Thymus (tissue), 11 donors: ENCODE measurements around the gene SLC41A1. TPM values are rescaled to one million over a fixed set of nuclear protein-coding genes. Genes with fewer than 3 reads are reported as not detected.
A peak's percentile ranks its signal among the peaks of the same experiment; 100 is the strongest.

Source experiments
- DNase-seq, 9 donors: peaks; one replicate each; pipeline ENCODE4 v3.0.0-alpha.2; 2013; ENCODE audit warnings: low spot score in 9 of 9, low read depth in 6 of 9, missing footprints in 1 of 9
- H3K27ac ChIP-seq, 2 donors: one replicate each; pipeline ENCODE4 v1.5.1; 2013; ENCODE audit warnings: control low read depth in 1 of 2, low read depth in 1 of 2, low read length in 1 of 2, mild to moderate bottlenecking in 1 of 2, moderate library complexity in 1 of 2
- H3K27me3 ChIP-seq, 2 donors: one replicate each; pipeline ENCODE4 v1.5.1; 2013; ENCODE audit warnings: low read length in 1 of 2; ENCODE audit not compliant: control insufficient read depth in 2 of 2, insufficient read depth in 1 of 2
- H3K36me3 ChIP-seq, 2 donors: one replicate each; pipeline ENCODE4 v1.5.1; 2013; ENCODE audit warnings: low read length in 1 of 2, mild to moderate bottlenecking in 1 of 2, moderate library complexity in 1 of 2; ENCODE audit not compliant: control insufficient read depth in 2 of 2, insufficient read depth in 2 of 2
- H3K4me1 ChIP-seq, 2 donors: one replicate each; pipeline ENCODE4 v1.5.1; 2013; ENCODE audit warnings: low read length in 2 of 2; ENCODE audit not compliant: control insufficient read depth in 2 of 2, insufficient read depth in 2 of 2
- H3K4me3 ChIP-seq, 2 donors: one replicate each; pipeline ENCODE4 v1.5.1; 2013; ENCODE audit warnings: low read length in 2 of 2, control low read depth in 1 of 2, mild to moderate bottlenecking in 1 of 2
- H3K9me3 ChIP-seq, 2 donors: one replicate each; pipeline ENCODE4 v1.5.1; 2013; ENCODE audit warnings: low read length in 1 of 2, mild to moderate bottlenecking in 1 of 2; ENCODE audit not compliant: control insufficient read depth in 2 of 2, insufficient read depth in 1 of 2
- WGBS: extraction: QIAGEN DNeasy Blood & Tissue Kit; methylation state at CpG from one replicate; pipeline ENCODE4 v1.1.7; 2013; 5-methylcytosine and 5-hydroxymethylcytosine counted together
- polyA plus RNA-seq: library from polyadenylated mRNA; stranded (reverse); fragments of 200-250 nt; gene quantifications from one replicate; pipeline ENCODE4 v1.2.3, GENCODE V29; 2013
- total RNA-seq: library from RNA; stranded (reverse); fragments of 120-200 nt; gene quantifications from one replicate; pipeline ENCODE4 v1.2.4, GENCODE V29; 2013
- donor health status: healthy.

The SLC41A1 gene
- total and polyA plus RNA-seq, 2 donors, result 3.7 to 7.8 TPM

DNA sequence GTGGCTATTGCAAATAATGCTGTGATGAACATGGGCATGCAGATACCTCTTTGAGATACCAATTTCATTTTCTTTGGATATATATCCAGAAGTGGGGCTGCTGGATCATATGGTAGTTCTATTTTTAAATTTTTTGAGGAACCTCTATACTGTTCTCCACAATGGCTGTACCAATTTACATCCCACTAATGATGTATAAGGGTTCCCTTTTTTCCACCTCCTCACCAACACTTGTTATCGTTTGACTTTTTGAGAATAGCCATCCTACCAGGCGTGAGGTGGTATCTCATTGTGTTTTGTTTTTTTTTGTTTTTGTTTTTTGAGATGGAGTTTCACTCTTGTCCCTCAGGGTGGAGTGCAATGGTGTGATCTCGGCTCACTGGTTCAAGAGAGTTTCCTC is 56.4 kb downstream of the SLC41A1 start:
- Histone ChIP-seq H3K4me1 (no peaks in the 10 kb centered on the region), H3K27ac (no peak overlapping the region), H3K9me3 (no peaks in the 10 kb centered on the region), H3K27me3 (no peaks in the 10 kb centered on the region), H3K36me3 (no peaks in the 10 kb centered on the region), H3K4me3 (no peak overlapping the region)
- 96% methylated on average over 3 of the region's 3 CpGs for WGBS
- no peak for DNase-seq

GRCh38 chr1:205754857-205755256 is 58.1 kb downstream of the SLC41A1 start:
- 89% methylated on average over 5 of the region's 5 CpGs for WGBS
- no peak overlapping the region for H3K27ac ChIP-seq
- H3K4me1 ChIP-seq, result peaks cover 2 to 5% of the 10 kb centered on the region in 2 donors
- DNase-seq, result no peak
- H3K27me3 ChIP-seq, result no peaks in the 10 kb centered on the region
- H3K4me3 ChIP-seq, result no peak overlapping the region
- H3K36me3 ChIP-seq, result no peaks in the 10 kb centered on the region
- no peaks in the 10 kb centered on the region for H3K9me3 ChIP-seq

GRCh38 chr1:205751036-205751651 is 61.9 kb downstream of the SLC41A1 start:
- Histone ChIP-seq H3K27me3 (no peaks in the 10 kb centered on the region), H3K27ac (no peak overlapping the region), H3K4me3 (no peak overlapping the region), H3K9me3 (no peaks in the 10 kb centered on the region), H3K4me1 (peaks cover 8 to 11% of the 10 kb centered on the region in 2 donors), H3K36me3 (peaks cover 0 to 8% of the 10 kb centered on the region in 2 donors)
- DNase-seq, result peak in 1 of 9 donors; percentile 28
- WGBS, result 93% methylated on average over 13 of the region's 13 CpGs

DNA sequence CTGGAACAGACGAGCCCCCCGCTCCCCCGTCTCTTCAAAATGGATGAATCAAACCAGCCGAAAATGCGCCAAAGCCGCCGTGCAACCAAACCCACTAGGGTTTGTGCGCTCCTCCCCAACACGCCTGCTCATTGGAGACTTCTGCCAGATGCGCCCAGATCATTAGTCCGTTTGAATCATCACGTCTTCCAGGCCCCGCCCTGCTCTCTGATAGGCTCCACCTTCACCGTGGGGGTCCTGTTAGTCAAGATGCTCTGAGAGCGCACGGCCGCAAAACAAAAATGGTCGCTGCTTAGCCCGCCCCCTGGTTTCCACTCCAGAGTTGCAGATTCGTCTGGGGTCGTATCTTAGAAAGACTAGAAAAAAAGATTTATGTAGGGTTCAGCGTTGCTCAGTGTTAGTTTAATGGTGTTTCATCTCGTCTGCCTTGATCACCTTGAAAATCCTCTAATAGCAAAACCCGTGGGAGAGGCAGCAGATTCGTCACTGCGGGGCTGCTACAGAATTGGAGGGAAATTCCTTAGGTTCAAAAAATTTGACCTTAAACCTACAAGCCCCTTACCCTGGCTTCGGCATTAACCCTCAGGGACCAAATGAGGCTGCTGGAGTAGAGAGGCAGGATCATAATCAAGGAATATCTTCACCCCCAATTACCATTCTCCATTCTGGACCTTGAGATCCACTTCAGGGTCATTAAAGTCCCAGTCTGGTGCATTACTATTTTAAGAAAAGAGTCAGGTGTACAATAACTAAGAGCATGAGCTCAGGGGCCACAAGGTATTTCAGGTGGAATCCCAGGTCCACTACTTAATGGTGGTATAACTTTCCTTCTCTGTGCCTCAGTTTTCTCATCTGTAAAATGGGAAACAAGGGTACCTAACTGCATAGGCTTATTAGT is 62.6 kb downstream of the SLC41A1 start, which contains the start of gene NUCKS1:
Gene NUCKS1, minus strand, starts transcription at position 45 of the 898 bp plus-strand sequence. CDS start 209 bp downstream, outside the sequence.
- peak within 1 kb of the TSS; percentile 72 to 95 for H3K4me3 ChIP-seq
- H3K9me3 ChIP-seq, result no peaks in the 10 kb centered on the region
- H3K36me3 ChIP-seq, result peaks cover 0 to 11% of the 10 kb centered on the region in 2 donors
- WGBS, result under 1% methylated on average over 27 of the region's 27 CpGs
- no peaks in the 10 kb centered on the region for H3K27me3 ChIP-seq
- peak within 1 kb of the TSS; percentile 96 to 99 for H3K27ac ChIP-seq
- peaks cover 8 to 11% of the 10 kb centered on the region in 2 donors for H3K4me1 ChIP-seq
- DNase-seq, result peak; percentile 90 to 99 (median 96)

- Histone ChIP-seq H3K4me3 (peak overlapping the region; percentile 72 to 95), H3K9me3 (no peaks in the 10 kb centered on the region), H3K27ac (peak overlapping the region; percentile 96 to 99), H3K4me1 (peaks cover 8 to 11% of the 10 kb centered on the region in 2 donors), H3K27me3 (no peaks in the 10 kb centered on the region), H3K36me3 (peaks cover 0 to 17% of the 10 kb centered on the region in 2 donors)
- WGBS, result under 1% methylated on average over 81 of the region's 81 CpGs
- peak; percentile 78 to 97 (median 93) for DNase-seq
Observed at GRCh38 chr1:205749234-205750137, 63.5 kb downstream of the SLC41A1 start.

GRCh38 chr1:205748403-205749233 is 64.4 kb downstream of the SLC41A1 start:
- H3K4me3 ChIP-seq, result peak overlapping the region; percentile 72 to 95
- peak overlapping the region; percentile 96 to 99 for H3K27ac ChIP-seq

DNA sequence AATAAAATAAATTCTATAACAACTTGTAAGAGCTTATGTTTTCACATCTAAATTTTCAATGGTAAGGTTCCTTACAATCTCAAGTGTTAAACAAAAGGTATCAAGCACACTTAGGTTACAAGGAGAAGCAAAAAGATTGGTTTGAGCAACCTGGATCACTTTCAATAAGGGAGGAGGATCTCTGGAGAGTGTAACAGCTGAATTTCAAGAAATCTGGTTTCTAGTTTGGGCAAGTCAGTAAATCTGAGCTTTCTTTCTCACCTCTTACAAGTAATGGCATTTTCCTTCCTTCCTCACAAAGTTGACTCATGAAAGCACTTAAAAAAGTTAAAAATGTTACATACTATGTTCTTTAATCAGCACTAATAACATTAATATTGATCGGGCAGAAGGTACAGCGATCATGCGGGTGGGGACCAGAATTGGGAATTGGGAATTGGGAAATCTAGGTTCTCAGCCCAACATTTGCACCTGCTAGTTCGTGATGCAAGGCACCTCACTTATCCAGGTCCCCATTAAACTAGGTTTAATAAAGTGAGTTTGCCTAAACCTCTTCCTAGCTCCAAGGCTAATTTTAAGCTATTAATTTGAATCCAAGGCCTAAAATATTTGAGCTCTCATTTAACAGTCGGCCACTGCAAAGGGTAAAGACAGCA is 66.1 kb downstream of the SLC41A1 start:
- H3K27ac ChIP-seq, result peak overlapping the region in 1 of 2 donors; percentile 11
- peak in 1 of 9 donors; percentile 9 for DNase-seq
- no peak overlapping the region for H3K4me3 ChIP-seq
- no peaks in the 10 kb centered on the region for H3K9me3 ChIP-seq
- H3K36me3 ChIP-seq, result peaks cover 0 to 20% of the 10 kb centered on the region in 2 donors
- no peaks in the 10 kb centered on the region for H3K27me3 ChIP-seq
- 91% methylated on average over 5 of the region's 5 CpGs for WGBS
- H3K4me1 ChIP-seq, result peaks cover 8 to 11% of the 10 kb centered on the region in 2 donors

More at GRCh38 chr1:205748403-205749233, 64.4 kb downstream of the SLC41A1 start:
- WGBS, result 4% methylated on average over 25 of the region's 25 CpGs
- peaks cover 8 to 11% of the 10 kb centered on the region in 2 donors for H3K4me1 ChIP-seq
- DNase-seq, result peak; percentile 11 to 59 (median 24)
- H3K27me3 ChIP-seq, result no peaks in the 10 kb centered on the region
- H3K9me3 ChIP-seq, result no peaks in the 10 kb centered on the region
- peaks cover 0 to 17% of the 10 kb centered on the region in 2 donors for H3K36me3 ChIP-seq
